ENCODE data around the gene THRA. TPM values are rescaled to one million over a fixed set of nuclear protein-coding genes. Genes with fewer than 3 reads are reported as not detected.

Gene THRA
- total RNA-seq, 1 experiment from 2014 or later: 10.1 TPM

DNA sequence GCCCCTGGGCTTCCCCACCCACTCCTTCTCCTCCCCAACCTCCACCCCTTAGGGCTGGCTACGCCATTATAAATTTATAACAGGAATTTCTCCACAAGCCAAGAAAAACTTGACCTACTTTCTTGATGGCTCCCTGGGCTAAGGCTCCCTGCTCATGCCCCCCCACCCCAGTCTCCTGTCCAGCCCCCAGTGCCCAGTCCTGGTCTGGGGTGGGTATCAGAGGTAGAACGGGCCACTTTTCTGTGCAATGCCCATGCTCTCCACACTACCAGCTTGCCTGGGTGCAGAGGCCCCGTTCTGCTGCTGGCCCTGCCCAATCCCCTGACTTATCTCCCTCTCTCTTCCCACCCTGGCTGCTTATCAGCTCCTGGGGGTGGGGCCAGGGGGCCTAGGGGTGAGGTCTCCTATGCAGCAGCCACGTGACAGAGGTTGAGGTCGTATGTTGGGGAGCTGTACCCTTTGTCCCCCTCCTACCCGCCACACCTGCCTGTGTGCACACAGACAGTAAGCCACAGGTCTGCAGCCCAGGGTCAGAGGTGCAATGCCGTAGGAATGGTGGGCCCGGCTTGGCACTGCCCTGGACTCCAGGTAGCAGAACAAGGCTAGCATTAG lies 10.1 kb downstream of the THRA start:
- H3K79me2 ChIP-seq (ENCODE audit: insufficient read depth, low read length): no peaks in the 10 kb centered on the region
- H3K56ac ChIP-seq (ENCODE audit: insufficient read length, low read depth, low read length): no peak overlapping the region
- H2BK120ac ChIP-seq (ENCODE audit: low read depth, low read length, poor library complexity, severe bottlenecking): no peak overlapping the region
- no peak overlapping the region for H4K5ac ChIP-seq (ENCODE audit: insufficient read length, low read depth, low read length)
- DNase-seq: peak; percentile 33
- H4K91ac ChIP-seq (ENCODE audit: insufficient read length, low read depth, low read length): no peak overlapping the region
- H4K8ac ChIP-seq (replicated peaks; ENCODE audit: insufficient read length, low read depth, low read length): no peak overlapping the region
- H4K20me1 ChIP-seq (ENCODE audit: control insufficient read depth, insufficient read depth, insufficient read length): peaks cover 3% of the 10 kb centered on the region
- H3K23me2 ChIP-seq (ENCODE audit: insufficient read length, low read depth, low read length, poor library complexity, severe bottlenecking): peaks cover 6% of the 10 kb centered on the region
- no peak overlapping the region for H3K4ac ChIP-seq (ENCODE audit: low read depth, low read length)
- WGBS (ENCODE audit: extremely low coverage, insufficient read length, low lambda C conversion rate): no CpG with 5 or more reads among the region's 8 CpGs
- no peak overlapping the region; a peak in 1 of 7 replicates for H3K27ac Mint-ChIP-seq
- peaks cover 0 to 5% (median 4%) of the 10 kb centered on the region in 3 experiments; a peak in 3 of 7 replicates for H3K36me3 Mint-ChIP-seq (ENCODE audit: insufficient read depth in 1 of 3, low read depth in 3 of 3)
- no peak overlapping the region for H3K14ac ChIP-seq (ENCODE audit: insufficient read depth, low read length)
- H3K4me2 ChIP-seq (ENCODE audit: insufficient read depth, insufficient read length, low read length): no peak overlapping the region
- H3K4me1 Mint-ChIP-seq: peaks cover 57 to 77% of the 10 kb centered on the region in 2 experiments
- H3K23ac ChIP-seq (ENCODE audit: insufficient read length, low read depth, low read length): no peak overlapping the region
- no peak overlapping the region for H2BK20ac ChIP-seq (ENCODE audit: low read depth, low read length, poor library complexity, severe bottlenecking)
- H3K4me3 Mint-ChIP-seq: no peak overlapping the region
- H3K27ac ChIP-seq (ENCODE audit: insufficient read length, low read depth, low read length): no peak overlapping the region
- H2BK12ac ChIP-seq (ENCODE audit: insufficient read length, low read depth, low read length): no peak overlapping the region
- no peak overlapping the region for H3K18ac ChIP-seq (ENCODE audit: insufficient read length, low read depth, low read length)
- H3K27me3 Mint-ChIP-seq (ENCODE audit: low read depth): peaks cover 2% of the 10 kb centered on the region; the same call in 1 of the 2 replicates
- no peak overlapping the region for H2BK15ac ChIP-seq (ENCODE audit: low read depth, low read length)
- no peak overlapping the region for H3K9ac ChIP-seq (ENCODE audit: extremely low read depth, insufficient read length, low read length)
- H3K27me3 ChIP-seq (ENCODE audit: insufficient read depth, low read length): no peaks in the 10 kb centered on the region
- H3T11ph ChIP-seq (ENCODE audit: low read length): no peak overlapping the region
- H3K4me1 ChIP-seq (ENCODE audit: insufficient read depth, low read length): peaks cover 24% of the 10 kb centered on the region
- H3K9me3 ChIP-seq (ENCODE audit: control insufficient read depth, low read depth, low read length): no peaks in the 10 kb centered on the region
- H3K79me1 ChIP-seq (ENCODE audit: insufficient read depth, low read depth, low read length, poor library complexity, severe bottlenecking): no peaks in the 10 kb centered on the region
- no peak overlapping the region for H2BK5ac ChIP-seq (ENCODE audit: insufficient read length, low read length)
- no peaks in the 10 kb centered on the region for H3K9me3 Mint-ChIP-seq
- no peak overlapping the region for H2AK5ac ChIP-seq (ENCODE audit: insufficient read length, low read length)
- no peak overlapping the region for H2AFZ ChIP-seq (ENCODE audit: low read length)
- TF ChIP-seq, protein P1, sequence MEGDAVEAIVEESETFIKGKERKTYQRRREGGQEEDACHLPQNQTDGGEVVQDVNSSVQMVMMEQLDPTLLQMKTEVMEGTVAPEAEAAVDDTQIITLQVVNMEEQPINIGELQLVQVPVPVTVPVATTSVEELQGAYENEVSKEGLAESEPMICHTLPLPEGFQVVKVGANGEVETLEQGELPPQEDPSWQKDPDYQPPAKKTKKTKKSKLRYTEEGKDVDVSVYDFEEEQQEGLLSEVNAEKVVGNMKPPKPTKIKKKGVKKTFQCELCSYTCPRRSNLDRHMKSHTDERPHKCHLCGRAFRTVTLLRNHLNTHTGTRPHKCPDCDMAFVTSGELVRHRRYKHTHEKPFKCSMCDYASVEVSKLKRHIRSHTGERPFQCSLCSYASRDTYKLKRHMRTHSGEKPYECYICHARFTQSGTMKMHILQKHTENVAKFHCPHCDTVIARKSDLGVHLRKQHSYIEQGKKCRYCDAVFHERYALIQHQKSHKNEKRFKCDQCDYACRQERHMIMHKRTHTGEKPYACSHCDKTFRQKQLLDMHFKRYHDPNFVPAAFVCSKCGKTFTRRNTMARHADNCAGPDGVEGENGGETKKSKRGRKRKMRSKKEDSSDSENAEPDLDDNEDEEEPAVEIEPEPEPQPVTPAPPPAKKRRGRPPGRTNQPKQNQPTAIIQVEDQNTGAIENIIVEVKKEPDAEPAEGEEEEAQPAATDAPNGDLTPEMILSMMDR (conservative IDR thresholded peaks at IDR 0.05): no peak
